ENCODE results near the gene APBA2.

DNA sequence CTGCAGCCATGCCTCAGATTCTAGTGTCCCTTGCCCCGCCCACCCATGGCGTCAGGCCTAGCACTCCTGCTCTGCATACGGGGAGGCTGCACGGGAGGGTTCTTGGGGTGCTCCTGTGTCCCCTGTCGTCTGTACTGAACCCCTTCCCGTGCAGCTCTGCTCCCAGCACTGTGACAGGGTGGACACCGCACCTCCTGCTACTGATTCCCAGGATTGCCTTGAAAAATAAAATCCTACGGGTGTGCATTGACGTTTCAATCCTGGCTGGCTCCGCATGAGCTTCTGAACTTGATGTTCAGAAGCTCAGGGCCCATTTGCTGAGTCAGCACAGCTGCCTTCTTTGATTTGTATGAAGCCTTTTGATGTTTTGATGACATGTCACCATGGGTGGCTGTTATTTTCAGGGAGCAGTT is 176.4 kb downstream of the APBA2 start:
- TF ChIP-seq, protein P1, sequence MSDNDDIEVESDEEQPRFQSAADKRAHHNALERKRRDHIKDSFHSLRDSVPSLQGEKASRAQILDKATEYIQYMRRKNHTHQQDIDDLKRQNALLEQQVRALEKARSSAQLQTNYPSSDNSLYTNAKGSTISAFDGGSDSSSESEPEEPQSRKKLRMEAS (IDR thresholded peaks at IDR 0.05), result no peak
- TF ChIP-seq, protein P2, sequence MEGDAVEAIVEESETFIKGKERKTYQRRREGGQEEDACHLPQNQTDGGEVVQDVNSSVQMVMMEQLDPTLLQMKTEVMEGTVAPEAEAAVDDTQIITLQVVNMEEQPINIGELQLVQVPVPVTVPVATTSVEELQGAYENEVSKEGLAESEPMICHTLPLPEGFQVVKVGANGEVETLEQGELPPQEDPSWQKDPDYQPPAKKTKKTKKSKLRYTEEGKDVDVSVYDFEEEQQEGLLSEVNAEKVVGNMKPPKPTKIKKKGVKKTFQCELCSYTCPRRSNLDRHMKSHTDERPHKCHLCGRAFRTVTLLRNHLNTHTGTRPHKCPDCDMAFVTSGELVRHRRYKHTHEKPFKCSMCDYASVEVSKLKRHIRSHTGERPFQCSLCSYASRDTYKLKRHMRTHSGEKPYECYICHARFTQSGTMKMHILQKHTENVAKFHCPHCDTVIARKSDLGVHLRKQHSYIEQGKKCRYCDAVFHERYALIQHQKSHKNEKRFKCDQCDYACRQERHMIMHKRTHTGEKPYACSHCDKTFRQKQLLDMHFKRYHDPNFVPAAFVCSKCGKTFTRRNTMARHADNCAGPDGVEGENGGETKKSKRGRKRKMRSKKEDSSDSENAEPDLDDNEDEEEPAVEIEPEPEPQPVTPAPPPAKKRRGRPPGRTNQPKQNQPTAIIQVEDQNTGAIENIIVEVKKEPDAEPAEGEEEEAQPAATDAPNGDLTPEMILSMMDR (IDR thresholded peaks at IDR 0.05), result no peak
- no peak for TF ChIP-seq MYC (IDR thresholded peaks at IDR 0.05; ENCODE audit: borderline replicate concordance, low read length)
- no peak for TF ChIP-seq POLR2A (IDR thresholded peaks at IDR 0.05; ENCODE audit: low read length)
- TF ChIP-seq, protein P3, sequence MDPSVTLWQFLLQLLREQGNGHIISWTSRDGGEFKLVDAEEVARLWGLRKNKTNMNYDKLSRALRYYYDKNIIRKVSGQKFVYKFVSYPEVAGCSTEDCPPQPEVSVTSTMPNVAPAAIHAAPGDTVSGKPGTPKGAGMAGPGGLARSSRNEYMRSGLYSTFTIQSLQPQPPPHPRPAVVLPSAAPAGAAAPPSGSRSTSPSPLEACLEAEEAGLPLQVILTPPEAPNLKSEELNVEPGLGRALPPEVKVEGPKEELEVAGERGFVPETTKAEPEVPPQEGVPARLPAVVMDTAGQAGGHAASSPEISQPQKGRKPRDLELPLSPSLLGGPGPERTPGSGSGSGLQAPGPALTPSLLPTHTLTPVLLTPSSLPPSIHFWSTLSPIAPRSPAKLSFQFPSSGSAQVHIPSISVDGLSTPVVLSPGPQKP (IDR thresholded peaks at IDR 0.05; ENCODE audit: low read depth, low read length), result no peak
- TF ChIP-seq BHLHE40 (IDR thresholded peaks at IDR 0.05; ENCODE audit: low read depth, low read length), result no peak
